ENCODE data around the gene NEURL1B. TPM values are rescaled to one million over a fixed set of nuclear protein-coding genes. Genes with fewer than 3 reads are reported as not detected.

NEURL1B gene
- total and polyA plus RNA-seq, 12 donors, result 14.4 to 45.8 (median 21.6) TPM

GRCh38 chr5:172669386-172670004, 28.4 kb downstream of the NEURL1B start:
- peak in 1 of 8 donors; percentile 9 for ATAC-seq
- no peak for TF ChIP-seq CTCF (IDR thresholded peaks at IDR 0.05)
- WGBS, 2 donors, result 72 to 79% methylated on average over 45 of the region's 45 CpGs

GRCh38 chr5:172670005-172670402, 28.9 kb downstream of the NEURL1B start:
- H3K4me1 ChIP-seq, result peaks cover 19 to 96% (median 57%) of the 10 kb centered on the region in 9 donors
- WGBS, 2 donors, result 81 to 88% methylated on average over 51 of the region's 51 CpGs
- H3K9me3 ChIP-seq, result no peaks in the 10 kb centered on the region
- peaks cover 0 to 63% (median 0%) of the 10 kb centered on the region in 9 donors for H3K36me3 ChIP-seq
- DNase-seq (no peak), ATAC-seq (peak in 1 of 8 donors; percentile 8)
- peak overlapping the region in 4 of 10 donors; percentile 47 to 92 (median 73) for H3K27ac ChIP-seq
- no peaks in the 10 kb centered on the region for H3K27me3 ChIP-seq
- peak overlapping the region in 1 of 10 donors; percentile 27 for H3K4me3 ChIP-seq
- intact Hi-C loops (cut with DNase I), result no loop called here
- TF ChIP-seq CTCF (IDR thresholded peaks at IDR 0.05), result no peak

More at GRCh38 chr5:172669386-172670004, 28.4 kb downstream of the NEURL1B start:
- Histone ChIP-seq H3K9me3 (no peaks in the 10 kb centered on the region), H3K4me1 (peaks cover 22 to 96% (median 55%) of the 10 kb centered on the region in 9 donors), H3K4me3 (no peak overlapping the region), H3K27me3 (no peaks in the 10 kb centered on the region), H3K27ac (peak overlapping the region in 5 of 10 donors; percentile 47 to 92 (median 66)), H3K36me3 (peaks cover 0 to 60% (median 0%) of the 10 kb centered on the region in 9 donors)
- DNase-seq, result no peak
- intact Hi-C loops (cut with DNase I), result loop anchor here in 1 of 10 donors (2.0 kb wide), 1 partner anchor 27 kb away; no protein-coding TSS in a partner anchor

GRCh38 chr5:172670444-172670843, 29.4 kb downstream of the NEURL1B start:
- DNase-seq, result no peak
- TF ChIP-seq CTCF (IDR thresholded peaks at IDR 0.05), result no peak
- 90 to 94% methylated on average over 9 of the region's 9 CpGs for WGBS, 2 donors
- Histone ChIP-seq H3K36me3 (peaks cover 0 to 65% (median 0%) of the 10 kb centered on the region in 9 donors), H3K4me1 (peaks cover 15 to 96% (median 57%) of the 10 kb centered on the region in 9 donors), H3K27me3 (no peaks in the 10 kb centered on the region), H3K27ac (peak overlapping the region in 2 of 10 donors; percentile 80 to 92), H3K4me3 (peak overlapping the region in 1 of 10 donors; percentile 27), H3K9me3 (no peaks in the 10 kb centered on the region)
- no peak for ATAC-seq
- intact Hi-C loops (cut with DNase I), result no loop called here

GRCh38 chr5:172671091-172671490, 30.0 kb downstream of the NEURL1B start:
- Histone ChIP-seq H3K36me3 (peaks cover 0 to 71% (median 0%) of the 10 kb centered on the region in 9 donors), H3K4me3 (no peak overlapping the region), H3K9me3 (no peaks in the 10 kb centered on the region), H3K27me3 (no peaks in the 10 kb centered on the region), H3K27ac (no peak overlapping the region), H3K4me1 (peaks cover 14 to 96% (median 56%) of the 10 kb centered on the region in 9 donors)
- TF ChIP-seq CTCF (IDR thresholded peaks at IDR 0.05), result no peak
- WGBS, 2 donors, result 80 to 84% methylated on average over 5 of the region's 5 CpGs
- no peak for ATAC-seq
- no peak for DNase-seq
- intact Hi-C loops (cut with DNase I), result no loop called here
